ENCODE data around the gene RPA1. TPM values are rescaled to one million over a fixed set of nuclear protein-coding genes. Genes with fewer than 3 reads are reported as not detected.

Gene RPA1
- total and polyA plus RNA-seq, 10 of the 15 experiments (the other 5 are each of a cell fraction or from before 2014, with no cell fraction given): 35.9 to 198 (median 71.2) TPM

DNA sequence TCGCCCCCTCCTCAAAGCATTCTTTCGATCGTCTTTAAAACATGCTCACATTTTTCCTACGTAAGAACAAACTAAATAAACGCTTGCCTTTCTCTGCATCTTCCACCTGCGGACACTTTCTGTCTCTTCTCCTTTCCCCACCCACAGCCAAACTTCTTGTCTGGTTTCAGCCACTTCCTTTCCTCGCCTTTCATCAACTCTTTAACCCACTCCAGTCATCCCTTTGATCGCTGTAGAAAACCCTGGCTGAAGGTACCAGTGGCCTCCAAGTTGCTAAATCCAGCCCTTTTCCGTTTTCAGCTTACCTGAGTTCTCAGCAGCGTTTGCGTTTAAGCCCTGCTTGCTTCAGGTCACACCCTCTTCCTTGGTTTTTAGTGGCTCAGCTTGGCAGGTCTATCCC lies 483 bp downstream of the RPA1 start:
- 0% methylated on average over 11 of the region's 11 CpGs for WGBS (ENCODE audit: insufficient coverage, insufficient replicate concordance, low lambda C conversion rate, missing lambda C conversion rate)
- H4K20me1 ChIP-seq (ENCODE audit: control insufficient read depth, insufficient read depth): no peaks in the 10 kb centered on the region
- H3K4me3 ChIP-seq: peak overlapping the region; percentile 98
- ATAC-seq (peak; percentile 5), FAIRE-seq (no peak), DNase-seq (ENCODE audit: low read depth, low spot score) (no peak)
- peak overlapping the region; percentile 83 for H3K27ac ChIP-seq (ENCODE audit: control insufficient read depth, insufficient read depth)
- H2AFZ ChIP-seq (ENCODE audit: control insufficient read depth, low read depth, low read length): peak overlapping the region; percentile 90
- H3K4me1 ChIP-seq (ENCODE audit: control insufficient read depth, insufficient read depth, low read length): peaks cover 21% of the 10 kb centered on the region
- H3K9ac ChIP-seq (ENCODE audit: control insufficient read depth, insufficient read depth, low read length): peak overlapping the region; percentile 74
- H3K27me3 ChIP-seq (replicated peaks in 1 of 2; ENCODE audit: control insufficient read depth in 2 of 2, insufficient read depth in 2 of 2, low read length in 1 of 2): no peaks in the 10 kb centered on the region
- TSS peak; percentile 80 for BruUV-seq (replicated peaks)
- peaks cover 52% of the 10 kb centered on the region for H3K79me2 ChIP-seq (ENCODE audit: control insufficient read depth, insufficient read depth, low read length)
- H3K4me2 ChIP-seq (ENCODE audit: control insufficient read depth, insufficient read depth): peak overlapping the region; percentile 92
- in situ Hi-C loops (cut with MboI) (loop anchor here (5.0 kb wide), 1 partner anchor 108 kb away; the partner anchor contains the start of gene WDR81), intact Hi-C loops (cut with micrococcal nuclease; ENCODE audit: unreplicated experiment) (loop anchor here (2.0 kb wide), 1 partner anchor 113 kb away; no protein-coding TSS in a partner anchor)
- TF ChIP-seq, protein P1, sequence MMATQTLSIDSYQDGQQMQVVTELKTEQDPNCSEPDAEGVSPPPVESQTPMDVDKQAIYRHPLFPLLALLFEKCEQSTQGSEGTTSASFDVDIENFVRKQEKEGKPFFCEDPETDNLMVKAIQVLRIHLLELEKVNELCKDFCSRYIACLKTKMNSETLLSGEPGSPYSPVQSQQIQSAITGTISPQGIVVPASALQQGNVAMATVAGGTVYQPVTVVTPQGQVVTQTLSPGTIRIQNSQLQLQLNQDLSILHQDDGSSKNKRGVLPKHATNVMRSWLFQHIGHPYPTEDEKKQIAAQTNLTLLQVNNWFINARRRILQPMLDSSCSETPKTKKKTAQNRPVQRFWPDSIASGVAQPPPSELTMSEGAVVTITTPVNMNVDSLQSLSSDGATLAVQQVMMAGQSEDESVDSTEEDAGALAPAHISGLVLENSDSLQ (IDR thresholded peaks at IDR 0.05): 0 out of 2 replicates have a peak, but pooled peaks have one; percentile 9
- TF ChIP-seq BCL11A (IDR thresholded peaks at IDR 0.05; ENCODE audit: low read depth, low read length) (0 out of 2 replicates have a peak, but pooled peaks have one; percentile 7), CBX3 (IDR thresholded peaks at IDR 0.05; ENCODE audit: borderline replicate concordance, low read depth) (no peak), NBN (IDR thresholded peaks at IDR 0.05) (peak; percentile 62; the same call in 1 of the 2 replicates), CREB1 (IDR thresholded peaks at IDR 0.05; ENCODE audit: low read depth) (no peak), RUNX3 (IDR thresholded peaks at IDR 0.05; ENCODE audit: low read length) (0 out of 2 replicates have a peak, but pooled peaks have one; percentile 33), CBFB (IDR thresholded peaks at IDR 0.05; ENCODE audit: low read depth) (0 out of 2 replicates have a peak, but pooled peaks have one; percentile 12), SMARCA5 (IDR thresholded peaks at IDR 0.05) (no peak), HDGF (IDR thresholded peaks at IDR 0.05) (0 out of 2 replicates have a peak, but pooled peaks have one; percentile 71), SUZ12 (IDR thresholded peaks at IDR 0.05; ENCODE audit: unreplicated experiment) (no peak), SPI1 (IDR thresholded peaks at IDR 0.05; ENCODE audit: borderline replicate concordance, insufficient read depth, low read depth, low read length) (0 out of 2 replicates have a peak, but pooled peaks have one; percentile 42), ZNF384 (IDR thresholded peaks at IDR 0.05; ENCODE audit: borderline replicate concordance, low read depth, low read length) (no peak)
- ChIA-PET CTCF (interaction anchor here (1.0 to 2.1 kb wide), 3 partner anchors 94 to 117 kb away, joined by 3 to 8 read pairs (median 4); no protein-coding TSS in a partner anchor), RAD21 (ENCODE audit: unreplicated experiment) (interaction anchor here (1.4 to 1.6 kb wide), 2 partner anchors 109 to 113 kb away, joined by 7 to 11 read pairs; no protein-coding TSS in a partner anchor), POLR2A (interaction anchor here (0.5 to 1.4 kb wide), 3 partner anchors 33 to 138 kb away, joined by 3 to 10 read pairs (median 3); no protein-coding TSS in a partner anchor), SMC1A (ENCODE audit: uncharacterized antibody, unreplicated experiment) (no interaction called here)
- no peaks in the 10 kb centered on the region for H3K9me3 ChIP-seq (replicated peaks; ENCODE audit: control insufficient read depth, insufficient read depth, low read length)
- H3K36me3 ChIP-seq (ENCODE audit: control insufficient read depth in 2 of 2, insufficient read depth in 2 of 2, low read length in 1 of 2): peaks cover 0 to 2% of the 10 kb centered on the region in 2 experiments; a peak in 1 of 4 replicates
